GM12875 (cell line): ENCODE results near the gene OPRPN.

Experiments used
- H3K4me3 ChIP-seq: one replicate; pipeline ENCODE4 v1.5.1; 2011; ENCODE audit warnings: low read depth, low read length, control low read depth
- CTCF ChIP-seq: IDR thresholded peaks from 2 replicates; pipeline ENCODE4 v1.5.1; 2011; ENCODE audit warnings: low read depth, mild to moderate bottlenecking, control low read depth, inconsistent platforms, low read length, moderate library complexity, borderline replicate concordance; ENCODE audit not compliant: insufficient read depth

OPRPN gene

GRCh38 chr4:70397580-70397979 is at the start of gene OPRPN:
OPRPN (plus strand) TSS chr4:70397940; CDS start chr4:70399286, 1,346 bp downstream.
- TF ChIP-seq CTCF = no peak
- H3K4me3 ChIP-seq = no peak within 1 kb of the TSS

- no peak for TF ChIP-seq CTCF
- H3K4me3 ChIP-seq = no peak overlapping the region
Observed at GRCh38 chr4:70356185-70356584, 41.6 kb upstream of the OPRPN start.

- H3K4me3 ChIP-seq = no peak overlapping the region
- TF ChIP-seq CTCF = no peak
Observed at GRCh38 chr4:70359115-70359661, 38.6 kb upstream of the OPRPN start.

- no peak for TF ChIP-seq CTCF
- no peak within 1 kb of the TSS for H3K4me3 ChIP-seq
Observed at GRCh38 chr4:70360460-70360859, 37.3 kb upstream of the OPRPN start, which contains the start of gene SMR3A. SMR3A (plus strand) TSS chr4:70360760; CDS start chr4:70362116, 1,356 bp downstream.

GRCh38 chr4:70364002-70364401 is 33.7 kb upstream of the OPRPN start:
- no peak for TF ChIP-seq CTCF
- H3K4me3 ChIP-seq = no peak overlapping the region

- no peak for TF ChIP-seq CTCF
- H3K4me3 ChIP-seq = no peak overlapping the region
Observed at GRCh38 chr4:70365479-70365878, 32.3 kb upstream of the OPRPN start.

- no peak overlapping the region for H3K4me3 ChIP-seq
- TF ChIP-seq CTCF = no peak
Observed at GRCh38 chr4:70367813-70368212, 29.9 kb upstream of the OPRPN start.
